Gastrocnemius medialis (tissue), 4 donors: ENCODE results near the gene DNAJC15.

ENCODE experiments used
- CTCF ChIP-seq, 5 experiments: fragments of 450-650 bp in 3 of 5; fragments of 200-600 bp in 2 of 5; sonication (generic) in 2 of 5; IDR thresholded peaks in 4 of 5; conservative IDR thresholded peaks in 1 of 5; 1 replicate in 4 of 5; 2 replicates in 1 of 5; pipeline ENCODE4 v1.5.1; 2016 to 2019; ENCODE audit warnings: antibody characterized with exemption in 5 of 5, mild to moderate bottlenecking in 3 of 5, moderate library complexity in 3 of 5
- POLR2A ChIP-seq, 2 donors: fragments of 450-650 bp; IDR thresholded peaks; one replicate each; pipeline ENCODE4 v1.6.1; 2017; ENCODE audit warnings: antibody characterized with exemption in 2 of 2, mild to moderate bottlenecking in 2 of 2, moderate library complexity in 2 of 2

- no peak for TF ChIP-seq POLR2A (IDR thresholded peaks at IDR 0.05)
- TF ChIP-seq CTCF (IDR thresholded peaks at IDR 0.05 in 4 of 5, conservative IDR thresholded peaks at IDR 0.05 in 1 of 5), result no peak
These were observed 133.5 kb downstream of the DNAJC15 start for GRCh38 chr13:43156916-43157315.
